CD4-positive, alpha-beta T cell treated with Interleukin-15 for 4 hours (primary cell): Measurements from ENCODE around the gene GRHL1.
A peak's percentile ranks its signal among the peaks of the same experiment; 100 is the strongest.

Experiments
- DNase-seq: peaks from one replicate; pipeline ENCODE4 v3.0.0-alpha.2; 2020; ENCODE audit warnings: low spot score

Gene GRHL1

GRCh38 chr2:10042301-10043161 is 91.0 kb downstream of the GRHL1 start:
- no peak for DNase-seq

DNA sequence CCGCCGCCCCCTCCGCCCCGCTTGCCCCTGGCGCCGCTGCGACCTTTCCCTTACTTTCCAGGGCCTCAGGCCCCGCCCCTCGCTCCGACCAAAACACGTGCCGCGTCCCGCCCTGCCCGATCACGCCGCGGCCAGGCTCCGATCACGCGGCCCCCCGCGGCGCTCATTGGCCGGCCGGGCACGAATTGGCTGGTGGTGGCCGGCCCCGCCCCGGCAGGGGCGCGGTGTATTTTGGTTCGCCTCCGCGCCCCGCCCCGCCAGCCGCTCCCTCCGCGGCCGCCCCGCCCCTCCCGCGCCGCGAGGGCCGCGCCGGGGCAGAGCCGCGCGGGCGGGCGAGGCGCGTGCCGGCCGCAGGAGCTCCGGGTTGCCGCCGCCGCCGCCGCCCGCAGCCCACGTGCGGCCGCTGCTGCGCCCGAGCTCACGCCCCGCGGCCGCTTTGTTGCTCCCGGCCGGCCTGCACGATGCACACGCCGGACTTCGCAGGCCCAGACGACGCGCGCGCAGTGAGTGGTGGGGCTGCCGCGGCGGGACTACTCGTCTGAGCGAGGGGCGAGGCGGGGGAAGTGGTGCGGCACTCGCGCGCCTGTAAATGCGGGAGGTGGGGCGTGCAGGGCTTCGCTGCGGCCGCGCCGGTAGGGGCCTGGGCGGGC is 91.9 kb downstream of the GRHL1 start, which contains the start of gene KLF11:
Gene KLF11 (plus strand): TSS at position 295 of the 650 bp plus-strand sequence. CDS start 167 bp downstream, at position 462.
- peak; percentile 82 for DNase-seq

DNA sequence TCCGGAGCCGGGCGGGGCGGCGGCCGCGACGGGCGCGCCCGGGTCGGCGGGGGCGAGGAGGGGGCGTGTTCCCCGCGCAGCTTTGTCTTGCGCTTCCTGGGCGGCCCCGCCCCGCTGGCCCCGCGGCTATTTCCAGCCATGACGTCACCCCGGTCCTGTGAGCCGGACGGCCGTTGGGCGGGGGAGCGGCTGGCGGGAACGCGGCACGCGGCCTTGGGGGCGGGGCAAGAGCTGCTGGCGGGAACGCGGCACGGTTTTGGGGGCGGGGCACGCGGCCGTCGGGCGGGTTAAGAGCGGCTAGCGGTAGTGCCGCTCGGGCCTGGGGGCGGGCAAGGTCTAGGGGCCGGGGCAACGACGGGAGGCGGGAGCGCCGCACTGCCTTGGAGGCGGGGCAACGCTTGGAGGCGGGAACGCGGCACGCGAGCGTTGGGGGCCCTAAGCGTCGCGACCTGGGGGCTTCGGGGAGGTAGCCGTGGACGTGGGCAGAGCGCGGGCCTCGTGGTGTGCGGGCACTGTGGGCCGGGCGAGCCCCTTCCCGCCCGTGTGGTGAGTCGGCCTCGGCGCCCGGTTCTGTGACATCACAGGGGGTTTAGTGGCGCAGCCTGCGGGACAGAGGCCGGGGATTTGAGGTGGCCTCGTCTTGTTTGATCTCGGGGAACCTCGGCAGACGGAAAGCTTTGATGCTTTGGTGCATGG is 92.6 kb downstream of the GRHL1 start:
- peak; percentile 97 for DNase-seq

- no peak for DNase-seq
Measured at GRCh38 chr2:10045561-10046355, 94.3 kb downstream of the GRHL1 start.

- no peak for DNase-seq
Measured at GRCh38 chr2:10046931-10047330, 95.4 kb downstream of the GRHL1 start.

- DNase-seq = no peak
Measured at GRCh38 chr2:10047616-10048500, 96.4 kb downstream of the GRHL1 start.

DNA sequence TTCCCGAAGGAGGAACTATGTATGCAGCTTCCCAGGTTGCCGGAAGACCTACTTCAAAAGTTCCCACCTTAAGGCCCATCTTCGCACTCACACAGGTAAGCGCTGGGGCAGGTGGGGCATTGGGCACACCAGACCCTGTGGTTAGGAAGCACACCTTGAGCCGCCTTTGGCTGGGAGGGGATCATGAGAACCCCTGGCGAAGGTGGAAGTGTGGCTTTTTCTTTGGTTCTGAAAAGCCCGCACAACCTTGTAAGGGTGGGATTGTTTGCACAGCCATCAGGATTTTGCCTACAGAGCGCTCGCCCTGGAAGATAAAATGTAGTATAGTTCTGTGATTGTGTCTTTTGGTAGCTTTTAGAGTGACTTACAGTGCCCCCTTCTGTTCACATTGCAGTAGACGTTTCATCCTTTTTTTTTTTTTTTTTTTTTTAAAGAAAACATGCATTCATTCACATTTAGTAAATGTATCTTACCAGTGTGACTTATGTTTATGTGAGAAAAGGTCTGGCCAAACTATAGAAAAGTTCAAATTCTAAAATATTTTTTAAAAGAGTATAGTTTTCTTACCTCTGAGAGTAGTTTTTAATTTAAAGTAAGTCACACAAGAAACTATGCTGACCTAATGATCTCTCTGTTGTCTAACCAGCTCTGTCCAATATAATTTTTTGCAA is 97.1 kb downstream of the GRHL1 start:
- peak; percentile 58 for DNase-seq
